Endothelial cell of umbilical vein (primary cell): ENCODE measurements around the gene TH.

Experiments
- CTCF ChIP-seq, 2 donors: IDR thresholded peaks; 1 replicate in 1 of 2; 2 replicates in 1 of 2; pipeline ENCODE4 v1.5.1; 2011; ENCODE audit warnings: low read length in 2 of 2, mild to moderate bottlenecking in 2 of 2, moderate library complexity in 2 of 2, control low read depth in 1 of 2, inconsistent platforms in 1 of 2, low read depth in 1 of 2; ENCODE audit not compliant: insufficient read depth in 1 of 2; ENCODE audit errors: extremely low read depth in 1 of 2
- EZH2 ChIP-seq: IDR thresholded peaks from 2 replicates; pipeline ENCODE4 v1.6.1; 2012; ENCODE audit warnings: borderline replicate concordance, low read depth, mild to moderate bottlenecking, moderate library complexity, low read length, inconsistent platforms; ENCODE audit not compliant: severe bottlenecking
- FOS ChIP-seq: IDR thresholded peaks from 2 replicates; pipeline ENCODE4 v1.6.1; 2011; ENCODE audit warnings: mild to moderate bottlenecking, low read length, moderate library complexity, borderline replicate concordance; ENCODE audit not compliant: insufficient read depth
- GATA2 ChIP-seq: IDR thresholded peaks from 2 replicates; pipeline ENCODE4 v1.7.0; 2011; ENCODE audit warnings: low read depth, mild to moderate bottlenecking, moderate library complexity, mixed read lengths, low read length; ENCODE audit not compliant: insufficient read length, insufficient read depth
- JUN ChIP-seq: IDR thresholded peaks from 2 replicates; pipeline ENCODE4 v1.6.1; 2011; ENCODE audit warnings: borderline replicate concordance, low read depth; ENCODE audit not compliant: insufficient read length, insufficient read depth
- MAX ChIP-seq: IDR thresholded peaks from 2 replicates; pipeline ENCODE4 v1.6.1; 2011; ENCODE audit not compliant: insufficient read depth, insufficient read length
- MYC ChIP-seq: IDR thresholded peaks from one replicate; pipeline ENCODE4 v1.6.1; 2011; ENCODE audit warnings: mild to moderate bottlenecking, low read depth, low read length
- POLR2A ChIP-seq: IDR thresholded peaks from 2 replicates; pipeline ENCODE4 v1.6.1; 2012; ENCODE audit warnings: low read depth, mild to moderate bottlenecking, control low read depth, low read length
- POLR2AphosphoS5 ChIP-seq: IDR thresholded peaks from 2 replicates; pipeline ENCODE4 v1.6.1; 2012; ENCODE audit warnings: low read depth, mild to moderate bottlenecking, control low read depth, low read length, moderate library complexity; ENCODE audit not compliant: insufficient read depth

- TF ChIP-seq CTCF (IDR thresholded peaks at IDR 0.05; ENCODE audit: extremely low read depth in 1 of 2, insufficient read depth in 1 of 2, low read depth in 1 of 2, low read length in 2 of 2) (no peak), POLR2AphosphoS5 (no peak), POLR2A (no peak), EZH2 (no peak), MAX (no peak), JUN (no peak), GATA2 (no peak), MYC (no peak), FOS (no peak)
These were observed 42.3 kb downstream of the TH start for GRCh38 chr11:2129308-2129698.
